HG02938 (cell line): Measurements from ENCODE around the gene CYP46A1.

Experiments used
- ATAC-seq: cut with Tn5 transposase; IDR thresholded peaks from one replicate; pipeline ENCODE4 v1.9.1; 2021; ENCODE audit warnings: mild to moderate bottlenecking, moderate library complexity; ENCODE audit not compliant: unreplicated experiment

Gene CYP46A1

GRCh38 chr14:99672506-99673304 is 11.4 kb upstream of the CYP46A1 start:
- ATAC-seq: peak; percentile 80

- ATAC-seq: no peak
Measured at GRCh38 chr14:99673305-99674063, 10.6 kb upstream of the CYP46A1 start.

DNA sequence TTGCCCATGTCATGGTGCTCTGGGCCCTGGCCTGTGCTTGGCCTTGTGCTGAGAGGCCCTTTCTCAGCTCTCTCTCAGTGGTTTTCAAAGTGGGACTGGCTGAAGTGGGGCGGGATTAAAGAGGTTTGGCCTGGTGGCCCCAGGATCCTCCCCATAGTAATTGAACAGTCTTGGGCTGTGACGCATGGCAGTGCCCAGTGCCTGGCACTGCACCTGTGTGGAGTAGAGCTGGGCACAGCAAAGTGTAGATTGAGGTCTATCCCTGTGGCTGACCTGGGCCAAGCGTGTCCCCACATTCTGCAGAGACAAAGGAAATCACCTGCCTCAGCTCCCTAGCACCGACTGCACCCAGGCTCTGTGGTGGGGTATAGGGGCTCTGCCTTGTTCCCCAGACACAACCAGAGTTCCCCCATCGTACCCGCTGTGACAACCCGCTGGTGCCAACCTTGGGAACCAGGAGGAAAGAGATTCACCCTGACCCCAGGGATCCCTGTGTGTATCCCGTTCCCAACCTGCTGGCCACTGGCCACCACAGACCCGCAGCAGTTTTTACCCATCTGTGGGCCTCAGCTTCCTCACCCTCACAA is 9.9 kb upstream of the CYP46A1 start:
- ATAC-seq: no peak

GRCh38 chr14:99674776-99675381 is 9.2 kb upstream of the CYP46A1 start:
- ATAC-seq: no peak

DNA sequence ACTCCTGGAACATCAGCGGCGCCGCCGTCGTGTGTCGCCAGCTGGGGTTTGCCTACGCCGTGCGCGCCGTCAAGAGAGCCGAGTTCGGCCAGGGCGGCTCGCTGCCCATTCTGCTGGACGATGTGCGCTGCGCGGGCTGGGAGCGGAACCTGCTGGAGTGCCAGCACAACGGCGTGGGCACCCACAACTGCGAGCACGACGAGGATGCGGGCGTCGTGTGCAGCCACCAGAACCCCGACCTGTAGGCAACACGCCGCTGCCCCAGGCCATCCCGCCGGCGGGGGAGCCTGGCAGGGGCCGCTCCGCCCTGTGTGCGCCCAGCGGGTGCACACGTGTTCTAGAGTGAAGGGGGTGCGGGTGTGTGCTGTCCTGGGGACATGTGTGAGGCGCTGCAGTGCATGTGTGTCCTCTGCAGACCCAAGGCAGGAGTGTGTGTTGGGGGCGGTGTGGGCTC is 8.7 kb upstream of the CYP46A1 start:
- ATAC-seq: no peak

DNA sequence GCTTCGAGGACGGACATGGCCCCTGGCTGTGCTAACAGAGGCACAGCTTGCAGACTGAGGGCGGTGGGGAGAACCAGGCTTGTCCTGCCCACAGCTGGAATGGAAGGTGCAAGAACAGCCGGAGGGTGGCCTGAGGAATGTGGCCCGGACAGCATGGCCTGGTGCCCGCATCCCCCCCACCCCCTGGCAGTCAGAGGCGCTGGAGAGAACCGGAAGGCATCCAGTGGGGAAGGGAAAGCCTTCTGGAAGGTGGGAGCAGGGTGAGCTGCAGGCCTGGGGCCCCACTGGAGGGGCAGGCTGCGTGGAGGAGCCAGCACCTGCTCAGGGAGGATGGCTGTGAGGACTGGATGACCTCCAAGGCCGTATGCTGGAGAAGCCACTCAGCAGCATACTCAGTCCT is 8.1 kb upstream of the CYP46A1 start:
- no peak for ATAC-seq

GRCh38 chr14:99676657-99677056 is 7.4 kb upstream of the CYP46A1 start:
- no peak for ATAC-seq

- no peak for ATAC-seq
Measured at GRCh38 chr14:99677231-99678140, 6.6 kb upstream of the CYP46A1 start.

DNA sequence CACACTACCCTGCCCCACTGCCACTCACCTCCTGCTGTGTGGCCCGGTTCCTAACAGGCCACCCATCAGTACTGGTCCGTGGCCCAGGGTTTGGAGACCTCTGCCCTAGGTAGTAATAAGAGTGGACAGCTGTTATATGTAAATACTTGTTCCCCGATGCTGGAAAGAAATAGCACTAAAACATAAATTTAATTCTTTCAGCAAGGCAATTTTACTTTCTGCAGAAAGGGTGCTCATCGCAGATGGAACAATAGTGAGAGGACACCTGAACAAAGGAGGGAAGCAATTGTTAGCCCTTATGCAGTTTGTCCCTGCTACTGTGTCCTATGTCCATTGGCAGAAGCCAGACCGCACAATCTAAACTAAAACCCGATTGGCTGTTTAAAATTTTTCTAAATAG is 5.9 kb upstream of the CYP46A1 start:
- no peak for ATAC-seq

DNA sequence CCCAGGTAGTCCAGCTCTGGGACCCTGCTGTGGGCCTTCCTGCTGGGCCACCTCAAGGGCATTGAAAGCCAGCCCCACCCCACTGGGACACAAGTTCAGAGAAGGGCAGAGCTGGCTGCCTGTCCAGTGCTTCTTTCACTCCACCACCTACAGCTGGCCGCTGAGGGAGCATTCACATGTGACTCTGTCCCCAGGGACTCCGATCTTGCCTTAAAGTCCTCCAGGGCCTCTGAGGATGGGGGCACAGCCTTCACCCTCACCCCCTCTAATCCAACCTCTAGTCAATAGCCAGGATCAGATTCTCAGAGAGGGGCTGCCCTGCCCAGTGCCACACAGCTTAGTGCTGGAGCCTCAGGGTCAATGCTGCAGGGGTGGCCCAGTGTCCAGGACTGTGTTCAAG is 5.0 kb upstream of the CYP46A1 start:
- no peak for ATAC-seq

DNA sequence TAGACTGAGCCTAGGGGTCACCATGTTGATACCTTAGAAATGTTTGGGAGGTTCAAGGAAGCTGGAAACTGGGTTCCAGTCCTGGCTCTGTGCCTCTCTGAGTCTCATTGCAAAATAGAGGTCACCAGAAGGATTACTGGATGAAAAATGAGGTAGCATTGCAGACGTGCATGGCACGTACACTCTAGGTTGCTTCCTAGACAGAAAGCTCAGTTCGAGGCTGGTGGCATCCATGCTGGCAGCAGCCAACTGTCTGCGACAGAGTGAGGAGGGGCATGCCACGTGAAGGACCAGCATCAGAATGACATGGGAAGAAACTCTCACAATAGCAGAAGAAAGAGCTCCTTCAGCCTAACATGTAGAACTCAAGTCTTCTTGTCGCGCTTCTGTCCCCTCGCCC is 4.6 kb upstream of the CYP46A1 start:
- ATAC-seq: no peak

- no peak for ATAC-seq
Measured at GRCh38 chr14:99679996-99680395, 4.1 kb upstream of the CYP46A1 start.

DNA sequence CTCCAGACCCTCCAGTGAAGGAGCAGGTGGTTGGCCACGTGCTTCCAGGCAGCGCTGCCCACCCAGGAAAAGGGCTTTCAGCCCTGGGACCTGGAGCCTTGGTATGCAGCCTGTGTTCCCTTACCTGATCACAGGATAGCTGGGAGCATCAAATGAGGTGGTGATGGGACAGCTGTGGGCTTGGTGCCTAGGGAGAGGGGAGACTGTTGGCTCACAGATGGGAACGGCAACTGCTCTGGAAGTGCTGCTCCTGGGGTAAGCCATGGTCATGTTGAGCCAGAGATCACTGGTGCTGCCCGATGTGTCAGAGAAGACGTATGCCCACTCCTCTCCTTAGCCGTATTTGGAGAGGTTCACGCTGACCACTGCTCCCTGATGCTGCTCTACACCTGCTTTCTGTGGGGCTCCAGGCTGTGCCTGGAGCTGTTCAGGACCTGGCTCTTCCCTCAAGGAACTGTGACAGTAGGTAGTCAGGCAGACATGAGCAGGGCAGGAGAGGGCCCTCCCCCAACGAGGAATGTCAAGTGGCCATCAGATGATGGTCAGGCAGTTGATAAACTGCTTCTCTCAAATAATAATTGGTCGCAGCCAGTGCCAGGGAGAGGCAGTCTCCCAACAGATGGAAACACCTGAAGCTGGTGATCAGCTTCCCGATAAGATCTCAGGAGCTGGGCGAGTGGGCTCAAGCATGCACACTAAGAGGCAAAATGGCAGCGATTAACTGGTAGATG is 2.8 kb upstream of the CYP46A1 start:
- no peak for ATAC-seq

DNA sequence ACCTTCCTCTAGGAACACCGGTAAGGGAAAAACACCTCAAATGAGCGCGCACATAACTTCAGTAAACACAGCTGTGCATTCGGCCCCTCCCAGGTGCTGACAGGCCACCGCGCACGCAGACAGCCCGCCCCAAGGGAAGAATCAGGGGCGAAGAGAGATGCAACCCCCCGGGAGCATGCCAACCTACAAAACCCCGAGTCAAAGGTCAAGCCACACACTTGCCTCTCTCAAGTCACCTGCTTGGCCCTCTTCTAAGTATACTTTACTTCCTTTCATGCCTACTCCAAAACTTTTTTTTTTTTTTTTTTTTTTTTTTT is 2.3 kb upstream of the CYP46A1 start:
- no peak for ATAC-seq

DNA sequence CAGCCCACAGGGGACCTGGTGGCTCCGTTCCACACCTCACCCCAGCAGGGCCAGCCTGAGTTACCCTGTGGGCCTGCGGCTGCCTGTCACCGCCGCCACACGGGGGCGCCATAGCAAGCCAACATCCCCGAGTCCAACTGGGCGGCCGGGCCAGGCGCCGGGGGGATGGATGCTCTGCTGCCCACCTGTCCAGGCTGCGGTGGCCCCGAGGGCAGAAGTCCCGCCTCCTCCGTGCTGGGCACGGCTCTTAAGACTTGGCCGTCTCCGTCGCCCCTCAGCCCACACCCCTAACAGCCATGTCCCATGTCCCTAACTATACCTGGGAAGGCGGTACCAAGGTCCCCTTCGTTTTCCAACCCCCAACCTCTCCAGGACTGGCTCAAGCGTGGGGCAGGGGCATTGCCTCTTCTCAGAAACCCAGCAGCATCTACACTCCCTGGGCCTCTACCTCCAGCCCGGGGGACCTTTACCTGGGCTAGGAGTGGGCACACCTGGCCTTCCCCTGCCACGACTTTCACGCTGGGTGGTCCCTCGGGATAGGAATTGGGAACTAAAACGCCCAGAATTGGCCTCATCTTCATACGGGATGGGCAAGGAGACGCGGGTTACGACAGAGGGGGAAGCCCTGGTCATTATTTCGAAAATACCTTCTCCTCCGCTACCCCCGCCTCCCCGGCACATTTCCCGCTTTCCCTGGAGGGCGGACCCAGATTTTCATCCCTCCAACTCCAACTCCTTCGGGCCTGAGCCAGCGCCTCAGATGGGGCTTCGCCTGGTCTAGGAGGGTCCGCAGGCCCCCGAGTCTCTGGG is 1.1 kb upstream of the CYP46A1 start:
- ATAC-seq: peak; percentile 36

DNA sequence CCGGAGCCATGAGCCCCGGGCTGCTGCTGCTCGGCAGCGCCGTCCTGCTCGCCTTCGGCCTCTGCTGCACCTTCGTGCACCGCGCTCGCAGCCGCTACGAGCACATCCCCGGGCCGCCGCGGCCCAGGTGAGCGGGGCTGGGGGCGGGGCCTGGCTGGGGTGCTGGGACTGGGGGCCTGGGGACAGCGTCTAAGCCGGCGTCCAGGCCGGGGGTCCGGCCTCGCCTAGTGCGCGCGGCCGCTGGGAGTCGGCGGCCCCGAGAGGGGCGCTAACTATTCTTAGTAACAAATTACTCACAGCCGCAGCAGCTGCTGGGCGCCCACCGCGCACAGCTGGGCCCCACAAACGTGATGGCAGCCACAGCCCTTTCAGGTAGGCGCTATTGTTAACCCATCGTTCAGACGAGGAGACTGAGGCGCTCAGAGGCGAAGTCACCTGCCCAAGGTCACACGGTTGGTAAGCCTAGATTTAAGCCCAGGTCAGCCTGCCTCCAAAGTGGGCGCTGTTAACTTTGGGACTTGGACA is 374 bp downstream of the CYP46A1 start:
- ATAC-seq: peak; percentile 27

GRCh38 chr14:99685151-99685591 is 1.1 kb downstream of the CYP46A1 start:
- no peak for ATAC-seq

- no peak for ATAC-seq
Measured at GRCh38 chr14:99685596-99685995, 1.5 kb downstream of the CYP46A1 start.
